ENCODE results near the gene CDC20B. TPM values are rescaled to one million over a fixed set of nuclear protein-coding genes. Genes with fewer than 3 reads are reported as not detected.

Gene CDC20B
- total RNA-seq, 1 donor from 2014 or later, result not detected

Small RNAs within 50 kb of the gene (small RNA-seq; reads per million reads assigned to genes)
- gene MIR449A, result 2.4 reads per million, percentile 85 among the genes with 10 or more reads in this experiment
- not detected for gene MIR449B
- gene MIR449C, result 2.1 reads per million, percentile 83 among the genes with 10 or more reads in this experiment

Other genes starting within 250 kb of the CDC20B start
- gene ESM1, start 187.6 kb downstream of the CDC20B start, total RNA-seq, result not detected
- gene GZMK, start 148.9 kb downstream of the CDC20B start, total RNA-seq, result not detected
- gene GZMA, start 70.5 kb downstream of the CDC20B start, total RNA-seq, result 0.41 TPM
- gene GPX8, start 13.0 kb downstream of the CDC20B start, total RNA-seq, result 1.2 TPM
- not detected for gene MCIDAS, start 54.1 kb upstream of the CDC20B start, total RNA-seq
- gene CCNO, start 60.4 kb upstream of the CDC20B start, total RNA-seq, result not detected
- gene DHX29, start 134.5 kb upstream of the CDC20B start, total RNA-seq, result 60.7 TPM
- gene MTREX, start 134.8 kb upstream of the CDC20B start, total RNA-seq, result 125 TPM

All from frontal cortex (tissue), 1 donor.